Measurements from ENCODE around the gene TMEM223.

TMEM223 gene

DNA sequence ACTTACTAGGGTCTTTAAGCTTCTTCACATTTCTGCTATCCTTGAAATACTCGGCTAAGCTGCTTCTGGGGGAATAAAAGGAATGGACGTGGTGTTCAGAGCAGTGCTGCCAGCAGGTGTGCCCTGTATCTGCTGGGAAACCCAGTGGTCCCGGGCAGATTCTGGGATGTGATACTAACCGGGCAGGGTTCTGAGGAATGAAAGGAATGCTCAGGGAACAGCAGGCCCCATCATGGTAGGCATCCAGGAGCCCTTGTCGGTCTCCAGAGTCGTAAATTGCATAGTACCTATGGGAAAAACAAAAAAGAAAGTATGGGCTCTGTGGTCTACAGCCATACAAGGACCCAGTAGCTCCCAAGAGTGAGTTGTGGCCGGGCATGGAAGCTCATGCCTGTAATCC is 4.5 kb upstream of the TMEM223 start:
- Histone ChIP-seq H3K4me3 (ENCODE audit: low read length) (no peak overlapping the region), H3K27me3 (ENCODE audit: control insufficient read depth, low read length) (no peaks in the 10 kb centered on the region), H3K79me2 (ENCODE audit: control insufficient read depth, low read length) (peaks cover 13% of the 10 kb centered on the region), H3K9me3 (ENCODE audit: control insufficient read depth, insufficient read depth, low read length) (no peaks in the 10 kb centered on the region), H3K36me3 (ENCODE audit: control insufficient read depth, low read length) (peaks cover 89% of the 10 kb centered on the region), H3K27ac (ENCODE audit: low read depth, low read length) (no peak overlapping the region), H3F3A (ENCODE audit: control insufficient read depth, insufficient read depth) (peaks cover 12% of the 10 kb centered on the region), H3K4me1 (ENCODE audit: control insufficient read depth, low read length) (peaks cover 9% of the 10 kb centered on the region), H3K4me2 (ENCODE audit: low read length) (no peak overlapping the region), H4K20me1 (ENCODE audit: control insufficient read depth, insufficient read depth, low read depth, low read length) (no peaks in the 10 kb centered on the region), H3K9me2 (replicated peaks; ENCODE audit: control insufficient read depth, low read length) (no peaks in the 10 kb centered on the region)
- no peak for TF ChIP-seq EZH2phosphoT487 (IDR thresholded peaks at IDR 0.05; ENCODE audit: borderline replicate concordance, low read length)
- TF ChIP-seq CTCF (IDR thresholded peaks at IDR 0.05; ENCODE audit: low read depth, low read length, poor library complexity, severe bottlenecking): no peak

DNA sequence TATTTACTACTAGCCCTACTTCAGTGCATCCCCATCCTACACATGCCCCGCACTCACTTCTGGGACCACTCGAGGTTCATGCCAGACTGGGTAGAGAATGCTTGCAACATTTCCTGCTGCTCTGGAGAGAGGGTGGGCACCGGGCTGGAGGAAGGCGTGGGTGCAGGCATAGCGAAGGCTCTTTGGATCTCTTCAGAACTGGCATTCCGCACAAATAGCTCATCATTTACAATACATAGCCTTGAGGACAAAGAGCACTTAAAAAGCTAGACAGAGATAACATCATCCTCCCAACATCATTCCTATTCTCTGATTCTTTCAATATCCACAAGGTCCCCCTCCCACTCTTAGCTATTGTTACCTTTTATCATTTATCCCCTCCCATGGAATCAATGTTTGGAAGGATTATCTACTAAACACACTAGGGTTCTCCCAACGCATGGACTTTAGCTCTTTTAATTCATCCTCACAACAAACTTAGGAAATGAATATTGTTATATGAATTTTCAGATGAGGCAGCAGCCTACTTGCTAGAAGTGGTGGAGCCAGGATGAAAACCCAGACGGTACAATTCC is 2.5 kb upstream of the TMEM223 start:
- H3K36me3 ChIP-seq (ENCODE audit: control insufficient read depth, low read length): peaks cover 91% of the 10 kb centered on the region
- no peak overlapping the region for H3K4me3 ChIP-seq (ENCODE audit: low read length)
- no peaks in the 10 kb centered on the region for H3K9me3 ChIP-seq (ENCODE audit: control insufficient read depth, insufficient read depth, low read length)
- peaks cover 12% of the 10 kb centered on the region for H3F3A ChIP-seq (ENCODE audit: control insufficient read depth, insufficient read depth)
- H4K20me1 ChIP-seq (ENCODE audit: control insufficient read depth, insufficient read depth, low read depth, low read length): no peaks in the 10 kb centered on the region; the same call in 1 of the 2 replicates
- no peak overlapping the region for H3K4me2 ChIP-seq (ENCODE audit: low read length)
- H3K9me2 ChIP-seq (replicated peaks; ENCODE audit: control insufficient read depth, low read length): no peaks in the 10 kb centered on the region
- peaks cover 33% of the 10 kb centered on the region for H3K79me2 ChIP-seq (ENCODE audit: control insufficient read depth, low read length)
- TF ChIP-seq EZH2phosphoT487 (IDR thresholded peaks at IDR 0.05; ENCODE audit: borderline replicate concordance, low read length) (no peak), CTCF (IDR thresholded peaks at IDR 0.05; ENCODE audit: low read depth, low read length, poor library complexity, severe bottlenecking) (no peak)
- no peaks in the 10 kb centered on the region for H3K27me3 ChIP-seq (ENCODE audit: control insufficient read depth, low read length)
- peaks cover 27% of the 10 kb centered on the region for H3K4me1 ChIP-seq (ENCODE audit: control insufficient read depth, low read length)
- H3K27ac ChIP-seq (ENCODE audit: low read depth, low read length): no peak overlapping the region

GRCh38 chr11:62792202-62792575 is 383 bp upstream of the TMEM223 start:
- H3K4me1 ChIP-seq (ENCODE audit: control insufficient read depth, low read length): peaks cover 36% of the 10 kb centered on the region
- H3K27me3 ChIP-seq (ENCODE audit: control insufficient read depth, low read length): no peaks in the 10 kb centered on the region
- H3K79me2 ChIP-seq (ENCODE audit: control insufficient read depth, low read length): peaks cover 54% of the 10 kb centered on the region
- H4K20me1 ChIP-seq (ENCODE audit: control insufficient read depth, insufficient read depth, low read depth, low read length): no peaks in the 10 kb centered on the region; the same call in 1 of the 2 replicates
- peaks cover 18% of the 10 kb centered on the region for H3F3A ChIP-seq (ENCODE audit: control insufficient read depth, insufficient read depth)
- TF ChIP-seq CTCF (IDR thresholded peaks at IDR 0.05; ENCODE audit: low read depth, low read length, poor library complexity, severe bottlenecking): no peak
- H3K9me2 ChIP-seq (replicated peaks; ENCODE audit: control insufficient read depth, low read length): no peaks in the 10 kb centered on the region
- no peaks in the 10 kb centered on the region for H3K9me3 ChIP-seq (ENCODE audit: control insufficient read depth, insufficient read depth, low read length)
- peak overlapping the region; percentile 67 for H3K27ac ChIP-seq (ENCODE audit: low read depth, low read length)
- H3K4me2 ChIP-seq (ENCODE audit: low read length): peak overlapping the region; percentile 59
- peaks cover 87% of the 10 kb centered on the region for H3K36me3 ChIP-seq (ENCODE audit: control insufficient read depth, low read length)
- H3K4me3 ChIP-seq (ENCODE audit: low read length): peak overlapping the region; percentile 99

Measured in DOHH2 (cell line).